ENCODE results near the gene CCDC121. TPM values are rescaled to one million over a fixed set of nuclear protein-coding genes. Genes with fewer than 3 reads are reported as not detected.

The CCDC121 gene, protein sequence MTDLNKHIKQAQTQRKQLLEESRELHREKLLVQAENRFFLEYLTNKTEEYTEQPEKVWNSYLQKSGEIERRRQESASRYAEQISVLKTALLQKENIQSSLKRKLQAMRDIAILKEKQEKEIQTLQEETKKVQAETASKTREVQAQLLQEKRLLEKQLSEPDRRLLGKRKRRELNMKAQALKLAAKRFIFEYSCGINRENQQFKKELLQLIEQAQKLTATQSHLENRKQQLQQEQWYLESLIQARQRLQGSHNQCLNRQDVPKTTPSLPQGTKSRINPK
- total RNA-seq (1 to 10 TPM; 1.3 TPM), total RNA-seq (0.35 to 3.0 reads per million in 2 donors)

DNA sequence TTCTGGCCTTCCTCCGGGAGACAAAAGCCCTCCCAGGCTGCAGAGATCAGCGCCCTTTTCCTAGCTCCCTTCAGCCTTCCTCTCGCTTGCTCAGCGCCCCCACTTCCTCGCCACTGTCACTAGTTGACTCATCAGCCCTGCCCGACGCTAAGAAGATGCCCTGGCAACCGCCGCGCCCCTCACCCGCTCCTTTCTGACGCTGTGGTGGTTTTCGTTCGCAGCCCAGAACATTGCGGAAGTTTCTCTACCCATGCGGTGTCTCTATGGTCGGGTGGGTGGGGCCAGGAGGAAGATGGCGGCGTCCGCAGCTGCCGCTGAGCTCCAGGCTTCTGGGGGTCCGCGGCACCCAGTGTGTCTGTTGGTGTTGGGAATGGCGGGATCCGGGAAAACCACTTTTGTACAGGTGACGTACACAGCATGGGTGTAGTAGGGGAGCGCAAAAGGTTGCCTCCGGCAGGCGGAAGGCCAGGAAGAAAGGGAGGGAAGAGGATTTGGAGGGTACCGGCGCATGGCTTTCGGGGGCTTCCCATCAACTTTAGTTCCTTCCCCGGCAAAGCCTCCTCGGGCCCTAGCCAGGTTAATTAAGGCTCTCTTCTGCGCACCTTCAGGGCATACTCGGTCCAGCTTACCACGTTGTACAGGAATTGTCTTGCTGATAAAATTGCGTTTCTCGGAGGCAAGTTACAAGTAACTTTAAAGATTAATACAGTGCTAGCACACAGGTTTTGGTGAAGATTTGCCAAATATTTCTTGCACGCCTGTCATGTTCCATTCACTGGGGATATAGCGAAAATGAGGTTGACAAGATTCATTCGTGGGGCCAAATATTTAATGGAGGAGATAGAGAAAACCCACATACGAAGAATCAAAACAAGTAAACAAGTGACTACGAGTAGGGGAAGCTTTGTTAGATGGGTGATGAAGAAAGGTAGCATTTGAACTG is at the start of gene CCDC121, which contains the start of gene GPN1:
TSS of gene CCDC121 (minus strand) at position 246 of the 943 bp plus-strand sequence. CDS start 1,213 bp downstream, outside the sequence.
TSS of gene GPN1 (plus strand) at position 284 of the 943 bp plus-strand sequence. CDS start at position 293, 9 bp downstream.
- no peak within 1 kb of the TSS for H3K27ac Mint-ChIP-seq
- no peaks in the 10 kb centered on the region for H3K27me3 Mint-ChIP-seq
- ATAC-seq: peak; percentile 99
- H3K4me3 Mint-ChIP-seq: no peak within 1 kb of the TSS
- H3K36me3 Mint-ChIP-seq (ENCODE audit: low read depth): peaks cover 5% of the 10 kb centered on the region
- peaks cover 19% of the 10 kb centered on the region for H3K4me1 Mint-ChIP-seq
- DNase-seq: peak; percentile 85 to 92 (median 85)
- H3K9me3 ChIP-seq (ENCODE audit: control insufficient read depth, low read length, poor library complexity, severe bottlenecking): no peaks in the 10 kb centered on the region

DNA sequence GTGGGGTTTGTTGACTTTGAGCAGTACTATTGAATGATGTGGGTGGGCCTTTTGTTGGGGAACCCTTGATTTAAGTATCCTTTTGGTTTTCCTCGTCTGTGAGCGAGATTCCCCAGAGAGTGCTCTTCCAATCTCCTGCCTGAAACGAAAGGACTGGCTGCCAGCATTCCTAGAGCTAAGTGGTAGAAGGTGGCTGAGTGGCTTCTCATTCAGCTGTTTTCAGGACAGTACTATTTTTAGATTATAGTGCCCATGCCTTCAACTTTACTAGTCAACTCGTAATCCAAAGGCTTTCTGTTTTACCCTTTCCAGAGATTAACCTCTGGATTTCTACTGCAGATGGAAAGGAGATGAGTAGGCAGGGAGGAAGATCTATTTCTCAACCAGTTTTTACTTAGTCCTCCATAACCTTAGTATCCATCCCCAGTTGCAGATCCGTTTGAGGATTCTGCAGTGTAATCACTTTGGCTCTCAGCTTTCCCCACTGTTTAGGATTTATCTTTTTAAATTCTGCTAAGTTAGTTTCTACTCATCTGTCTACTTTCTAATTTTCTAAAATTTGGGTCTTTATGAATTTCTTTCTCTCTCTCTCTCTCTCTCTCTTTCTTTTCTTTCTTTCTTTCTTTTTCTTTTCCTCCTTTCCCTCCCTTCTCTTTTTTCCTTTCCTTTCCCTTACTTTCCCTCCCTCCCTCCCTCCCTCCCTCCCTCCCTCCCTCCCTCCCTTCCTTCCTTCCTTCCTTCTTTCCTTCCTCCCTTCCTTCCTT is 44.1 kb upstream of the CCDC121 start:
- ATAC-seq (no peak), DNase-seq (no peak)
- Mint-ChIP-seq H3K27me3 (no peaks in the 10 kb centered on the region), H3K4me3 (peak overlapping the region; percentile 45), H3K4me1 (peaks cover 8% of the 10 kb centered on the region), H3K36me3 (ENCODE audit: low read depth) (peaks cover 11% of the 10 kb centered on the region), H3K27ac (peak overlapping the region; percentile 79)
- H3K9me3 ChIP-seq (ENCODE audit: control insufficient read depth, low read length, poor library complexity, severe bottlenecking): no peaks in the 10 kb centered on the region

DNA sequence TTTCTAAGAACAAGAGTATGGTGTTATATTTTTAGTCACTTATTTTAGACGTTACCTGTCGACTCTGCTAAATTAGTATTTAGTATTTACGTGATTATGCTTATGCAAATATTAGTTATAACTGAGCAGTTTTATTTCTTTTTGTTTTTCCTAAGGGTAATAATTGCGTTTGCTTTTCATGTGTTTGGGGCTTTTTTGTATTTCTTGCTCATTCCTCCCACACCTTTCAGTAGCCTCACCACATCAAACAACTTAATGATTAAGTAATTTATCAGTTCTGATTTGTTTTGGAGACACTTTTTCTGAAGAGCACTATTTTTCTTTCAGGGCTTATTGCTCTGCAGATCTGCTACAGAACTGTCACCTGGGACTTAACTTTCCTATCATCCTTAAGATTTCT is 42.4 kb upstream of the CCDC121 start:
- no peaks in the 10 kb centered on the region for H3K9me3 ChIP-seq (ENCODE audit: control insufficient read depth, low read length, poor library complexity, severe bottlenecking)
- H3K4me1 Mint-ChIP-seq: peaks cover 15% of the 10 kb centered on the region
- no peak for ATAC-seq
- peak overlapping the region; percentile 8 for H3K27ac Mint-ChIP-seq
- DNase-seq: no peak
- H3K36me3 Mint-ChIP-seq (ENCODE audit: low read depth): peaks cover 9% of the 10 kb centered on the region
- H3K27me3 Mint-ChIP-seq: no peaks in the 10 kb centered on the region
- H3K4me3 Mint-ChIP-seq: no peak overlapping the region

DNA sequence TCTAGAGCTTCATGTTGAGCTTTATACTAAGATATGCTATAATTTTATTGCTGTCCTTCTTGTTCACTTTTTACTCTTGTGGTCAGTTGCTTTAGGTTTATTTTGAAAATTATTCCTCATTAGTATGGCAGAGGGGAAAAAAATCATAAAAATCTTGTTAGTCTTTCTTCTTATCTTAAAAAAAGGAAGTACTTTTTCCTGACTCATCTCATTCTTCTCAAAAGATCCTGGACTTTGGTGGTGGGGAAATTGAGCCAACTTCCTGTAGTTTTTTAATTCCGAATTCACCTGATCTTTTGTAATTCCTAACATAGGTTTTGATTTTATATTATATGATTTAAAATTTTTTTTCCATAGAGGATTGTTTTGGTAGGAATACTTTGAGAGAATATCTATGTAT is 38.6 kb upstream of the CCDC121 start:
- Mint-ChIP-seq H3K4me1 (peaks cover 32% of the 10 kb centered on the region), H3K27ac (no peak overlapping the region), H3K4me3 (no peak overlapping the region), H3K36me3 (ENCODE audit: low read depth) (peaks cover 9% of the 10 kb centered on the region), H3K27me3 (no peaks in the 10 kb centered on the region)
- DNase-seq (no peak), ATAC-seq (no peak)
- H3K9me3 ChIP-seq (ENCODE audit: control insufficient read depth, low read length, poor library complexity, severe bottlenecking): no peaks in the 10 kb centered on the region

DNA sequence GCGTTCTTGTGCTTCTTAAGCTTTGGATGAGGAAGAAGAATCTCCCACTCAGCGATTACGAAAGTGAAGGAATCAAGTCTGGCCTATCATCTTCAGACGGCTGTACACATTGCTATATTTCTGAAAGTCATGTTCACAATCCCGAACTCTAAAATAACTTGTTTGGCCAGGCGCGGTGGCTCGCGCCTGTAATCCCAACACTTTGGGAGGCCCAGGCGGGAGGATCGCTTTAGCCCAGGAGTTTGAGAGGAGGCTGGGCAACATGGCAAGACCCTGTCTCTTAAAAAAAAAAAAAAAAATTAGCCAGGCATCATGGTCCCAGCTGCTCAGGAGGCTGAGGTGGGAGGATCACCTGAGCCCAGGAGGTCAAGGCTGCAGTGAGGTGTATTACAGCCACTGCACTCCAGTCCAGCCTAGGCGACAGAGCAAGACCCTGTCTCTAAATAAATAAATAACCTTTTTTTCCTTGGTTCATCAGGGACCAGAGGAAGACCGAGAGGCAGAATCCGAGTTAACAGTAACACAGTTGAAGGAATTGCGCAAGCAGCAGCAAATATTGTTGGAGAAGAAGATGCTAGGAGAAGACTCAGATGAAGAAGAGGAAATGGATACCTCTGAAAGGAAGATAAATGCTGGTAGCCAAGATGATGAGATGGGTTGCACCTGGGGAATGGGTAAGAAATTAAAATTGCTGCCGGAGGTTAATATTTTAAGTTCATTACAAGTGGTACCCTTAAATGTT is 36.0 kb upstream of the CCDC121 start:
- H3K9me3 ChIP-seq (ENCODE audit: control insufficient read depth, low read length, poor library complexity, severe bottlenecking): no peaks in the 10 kb centered on the region
- peak overlapping the region; percentile 100 for H3K27ac Mint-ChIP-seq
- peak overlapping the region; percentile 99 for H3K4me3 Mint-ChIP-seq
- H3K4me1 Mint-ChIP-seq: peaks cover 31% of the 10 kb centered on the region
- no peak for ATAC-seq
- no peaks in the 10 kb centered on the region for H3K27me3 Mint-ChIP-seq
- peaks cover 10% of the 10 kb centered on the region for H3K36me3 Mint-ChIP-seq (ENCODE audit: low read depth)
- no peak for DNase-seq

DNA sequence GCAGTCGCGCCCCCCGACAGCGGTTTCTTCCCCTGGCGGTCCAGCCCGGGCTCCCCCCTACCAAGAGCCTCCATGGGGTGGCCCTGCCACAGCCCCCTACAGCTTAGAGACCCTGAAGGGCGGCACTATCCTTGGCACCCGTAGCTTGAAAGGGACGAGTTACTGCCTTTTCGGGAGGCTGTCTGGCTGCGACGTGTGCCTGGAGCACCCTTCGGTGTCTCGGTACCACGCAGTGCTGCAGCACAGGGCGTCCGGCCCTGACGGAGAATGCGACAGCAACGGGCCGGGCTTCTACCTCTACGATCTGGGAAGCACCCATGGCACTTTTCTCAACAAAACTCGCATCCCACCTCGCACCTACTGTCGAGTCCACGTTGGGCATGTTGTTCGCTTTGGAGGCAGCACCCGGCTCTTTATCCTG is 35.4 kb upstream of the CCDC121 start:
- peaks cover 12% of the 10 kb centered on the region for H3K36me3 Mint-ChIP-seq (ENCODE audit: low read depth)
- DNase-seq (no peak), ATAC-seq (peak; percentile 31)
- H3K27me3 Mint-ChIP-seq: no peaks in the 10 kb centered on the region
- peak overlapping the region; percentile 99 for H3K4me3 Mint-ChIP-seq
- H3K4me1 Mint-ChIP-seq: peaks cover 34% of the 10 kb centered on the region
- H3K9me3 ChIP-seq (ENCODE audit: control insufficient read depth, low read length, poor library complexity, severe bottlenecking): no peaks in the 10 kb centered on the region
- H3K27ac Mint-ChIP-seq: peak overlapping the region; percentile 100

DNA sequence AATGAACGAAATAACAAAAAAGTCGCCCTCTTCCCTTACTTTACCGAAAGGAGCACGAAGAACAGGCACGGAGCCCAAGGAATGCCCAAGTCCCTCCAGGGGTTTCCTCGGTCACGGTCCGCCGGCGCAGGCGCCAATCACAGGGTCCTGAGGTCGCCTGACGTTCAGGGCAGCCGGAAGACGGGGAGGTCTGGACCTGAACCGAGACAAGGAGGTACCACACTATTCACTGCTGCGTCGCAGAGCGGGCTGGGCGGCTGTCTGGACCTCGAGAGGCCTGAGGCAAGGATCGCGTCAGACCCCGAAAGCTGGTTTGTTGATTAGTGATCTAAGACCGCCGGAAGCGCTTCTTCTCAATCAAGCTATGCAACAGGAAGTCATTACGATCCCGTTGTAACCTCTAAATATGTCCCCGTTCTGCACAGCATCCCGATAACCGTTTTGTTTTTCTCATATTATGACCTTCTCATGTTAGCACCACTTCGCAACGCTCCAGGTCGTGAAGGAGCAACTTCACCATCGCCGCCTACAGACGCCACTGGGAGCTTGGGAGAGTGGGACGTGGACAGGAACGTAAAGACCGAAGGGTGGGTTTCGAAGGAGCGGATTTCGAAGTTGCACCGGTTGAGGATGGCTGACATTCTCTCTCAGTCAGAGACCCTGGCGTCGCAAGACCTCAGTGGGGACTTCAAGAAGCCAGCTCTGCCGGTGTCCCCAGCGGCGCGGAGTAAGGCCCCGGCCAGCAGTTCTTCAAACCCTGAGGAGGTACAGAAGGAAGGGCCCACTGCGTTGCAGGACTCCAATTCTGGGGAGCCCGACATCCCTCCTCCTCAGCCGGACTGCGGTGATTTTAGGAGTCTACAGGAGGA is 34.7 kb upstream of the CCDC121 start, which contains the start of the genes SLC4A1AP and SUPT7L:
TSS of gene SLC4A1AP (plus strand) at position 605 of the 869 bp plus-strand sequence. CDS start at position 631, 26 bp downstream.
TSS of gene SUPT7L (minus strand) at position 330 of the 869 bp plus-strand sequence. CDS start 1,422 bp downstream, outside the sequence.
- H3K36me3 Mint-ChIP-seq (ENCODE audit: low read depth): peaks cover 12% of the 10 kb centered on the region
- peaks cover 34% of the 10 kb centered on the region for H3K4me1 Mint-ChIP-seq

DNA sequence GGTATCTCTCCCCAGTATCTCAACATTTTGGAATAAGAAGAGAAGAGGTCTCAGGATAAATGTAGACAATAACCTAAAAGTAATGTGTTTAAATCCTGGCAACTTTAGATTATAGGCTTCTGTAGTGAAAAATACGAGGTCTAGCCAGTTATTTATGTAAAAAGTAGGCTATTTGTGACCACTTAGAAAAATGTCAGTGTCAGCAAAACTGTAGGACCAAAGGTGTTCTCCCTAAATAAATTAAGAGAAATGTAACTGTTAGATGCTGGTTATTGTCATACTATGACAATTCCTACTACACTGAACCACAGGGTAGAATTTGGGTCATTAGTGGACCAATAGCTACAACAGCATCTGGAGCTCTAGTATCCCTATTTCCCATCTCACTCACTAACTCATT is 32.6 kb upstream of the CCDC121 start:
- H3K27ac Mint-ChIP-seq: peak overlapping the region; percentile 82
- peak overlapping the region; percentile 99 for H3K4me3 Mint-ChIP-seq
- H3K9me3 ChIP-seq (ENCODE audit: control insufficient read depth, low read length, poor library complexity, severe bottlenecking): no peaks in the 10 kb centered on the region
- peaks cover 12% of the 10 kb centered on the region for H3K36me3 Mint-ChIP-seq (ENCODE audit: low read depth)
- H3K4me1 Mint-ChIP-seq: peaks cover 28% of the 10 kb centered on the region
- no peaks in the 10 kb centered on the region for H3K27me3 Mint-ChIP-seq
- ATAC-seq (no peak), DNase-seq (no peak)

More for the DNA sequence above, 34.7 kb upstream of the CCDC121 start, which contains the start of the genes SLC4A1AP and SUPT7L:
- H3K27me3 Mint-ChIP-seq: no peaks in the 10 kb centered on the region
- H3K27ac Mint-ChIP-seq: peak within 1 kb of the TSS; percentile 100
- H3K4me3 Mint-ChIP-seq: peak within 1 kb of the TSS; percentile 99
- peak; percentile 55 to 64 (median 58) for DNase-seq
- no peaks in the 10 kb centered on the region for H3K9me3 ChIP-seq (ENCODE audit: control insufficient read depth, low read length, poor library complexity, severe bottlenecking)
- peak; percentile 81 for ATAC-seq

DNA sequence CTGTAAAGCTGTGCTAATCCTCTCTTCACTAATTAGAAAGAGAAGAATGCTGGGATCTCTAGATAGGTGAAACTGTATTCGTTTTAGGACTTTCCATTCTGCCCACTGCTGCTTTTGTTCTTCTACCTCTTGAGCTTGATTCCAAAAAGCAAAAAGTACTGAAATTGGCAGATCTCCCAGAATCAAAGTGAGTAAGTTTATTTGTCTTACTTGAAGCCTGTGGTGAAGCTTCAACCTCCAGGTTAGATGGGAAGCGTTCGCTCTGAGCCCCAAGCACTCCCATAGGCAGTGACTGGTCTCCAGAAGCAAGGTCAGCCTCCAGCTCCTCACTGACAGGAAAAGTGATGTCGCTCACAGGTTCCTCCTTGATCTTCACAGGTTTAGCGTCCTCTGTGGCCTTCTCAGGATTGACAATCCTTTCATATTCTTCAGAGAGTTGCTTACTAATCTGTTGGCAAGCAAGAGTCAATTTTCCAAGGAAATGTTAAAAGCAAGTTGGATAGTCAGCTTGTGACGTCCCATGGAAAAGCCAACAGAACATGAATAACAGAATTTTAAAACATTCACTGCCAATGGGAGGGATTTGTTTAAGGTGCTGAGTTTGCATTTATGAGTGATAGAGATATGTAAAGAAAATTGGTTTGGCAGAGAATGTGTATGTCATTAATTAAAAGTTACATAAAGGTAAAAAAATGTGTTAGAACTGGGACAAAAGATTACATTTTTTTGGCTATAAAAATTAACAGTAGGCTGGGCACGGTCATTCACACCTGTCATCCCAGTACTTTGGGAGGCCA is 26.5 kb upstream of the CCDC121 start:
- no peak for ATAC-seq
- no peaks in the 10 kb centered on the region for H3K27me3 Mint-ChIP-seq

DNA sequence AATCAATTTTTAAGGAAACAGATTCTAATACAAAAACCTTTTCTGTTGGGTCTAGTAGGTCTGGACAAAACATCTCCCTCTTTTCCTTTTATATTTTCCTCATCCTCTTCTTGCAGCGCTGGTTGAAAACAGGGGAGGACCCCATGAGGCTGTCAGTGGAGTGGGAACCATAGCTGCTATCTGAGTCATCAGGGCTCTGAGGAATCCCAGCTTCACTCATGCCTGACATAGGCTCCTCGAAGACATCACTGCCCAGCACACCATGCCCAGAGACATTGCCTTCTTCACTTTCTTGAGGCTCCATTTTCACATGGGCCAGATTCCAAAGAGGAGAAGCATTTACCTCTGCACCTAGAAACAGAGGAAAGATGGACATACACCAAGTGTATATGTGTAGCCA is 24.6 kb upstream of the CCDC121 start:
- peaks cover 14% of the 10 kb centered on the region for H3K36me3 Mint-ChIP-seq (ENCODE audit: low read depth)

More for the DNA sequence above, 26.5 kb upstream of the CCDC121 start:
- Mint-ChIP-seq H3K4me3 (no peak overlapping the region), H3K4me1 (peaks cover 5% of the 10 kb centered on the region), H3K27ac (peak overlapping the region; percentile 49), H3K36me3 (ENCODE audit: low read depth) (peaks cover 12% of the 10 kb centered on the region)
- H3K9me3 ChIP-seq (ENCODE audit: control insufficient read depth, low read length, poor library complexity, severe bottlenecking): no peaks in the 10 kb centered on the region
- no peak for DNase-seq

DNA sequence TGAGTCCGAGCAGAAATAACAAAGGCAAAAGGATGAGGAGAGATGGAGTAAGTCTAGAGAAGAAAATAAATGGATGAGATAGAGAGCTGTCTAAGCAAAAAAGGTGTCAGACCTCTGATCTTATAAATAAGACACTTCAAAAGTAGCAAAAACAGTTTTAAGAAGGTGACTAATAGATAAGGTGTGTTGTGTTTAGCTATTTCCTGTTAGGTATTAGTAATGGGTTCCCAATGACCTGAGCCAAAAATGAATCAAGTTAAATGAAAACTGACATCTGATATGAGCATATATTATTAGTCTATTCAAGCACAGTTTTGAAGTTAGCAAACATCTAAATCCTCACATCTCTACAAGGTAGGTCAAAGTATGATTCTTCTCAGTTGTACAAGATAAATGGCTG is 24.0 kb upstream of the CCDC121 start:
- no peak for DNase-seq
- Mint-ChIP-seq H3K36me3 (ENCODE audit: low read depth) (peaks cover 14% of the 10 kb centered on the region), H3K4me3 (no peak overlapping the region), H3K27me3 (no peaks in the 10 kb centered on the region), H3K4me1 (peaks cover 7% of the 10 kb centered on the region), H3K27ac (no peak overlapping the region)
- ATAC-seq: no peak
- no peaks in the 10 kb centered on the region for H3K9me3 ChIP-seq (ENCODE audit: control insufficient read depth, low read length, poor library complexity, severe bottlenecking)

More for the DNA sequence above, 24.6 kb upstream of the CCDC121 start:
- DNase-seq (no peak), ATAC-seq (no peak)
- peaks cover 7% of the 10 kb centered on the region for H3K4me1 Mint-ChIP-seq
- peak overlapping the region; percentile 34 for H3K27ac Mint-ChIP-seq
- no peak overlapping the region for H3K4me3 Mint-ChIP-seq
- H3K9me3 ChIP-seq (ENCODE audit: control insufficient read depth, low read length, poor library complexity, severe bottlenecking): no peaks in the 10 kb centered on the region
- H3K27me3 Mint-ChIP-seq: no peaks in the 10 kb centered on the region

All from T-helper 17 cell (primary cell).